Sciatic nerve (tissue), 2 donors: ENCODE results near the gene PPM1L. TPM values are rescaled to one million over a fixed set of nuclear protein-coding genes. Genes with fewer than 3 reads are reported as not detected.
A peak's percentile ranks its signal among the peaks of the same experiment; 100 is the strongest.

Source experiments
- ATAC-seq: fragments of 200-7000 bp; cut with Tn5 transposase; one replicate; pipeline ENCODE4 v1.9.1; 2020; ENCODE audit warnings: mild to moderate bottlenecking, moderate library complexity
- DNase-seq: peaks from one replicate; pipeline ENCODE4 v3.0.0-alpha.2; 2020; ENCODE audit warnings: low spot score
- intact Hi-C: fragments of 100-400 bp; cut with DNase I; formaldehyde crosslinking; loops from one replicate; pipeline ENCODE4 v1.14.2; 2022
- total RNA-seq: library from RNA; stranded (reverse); fragmentation: NEBNext Ultra II Directional; extraction: Animal tissue kit (Norgen Biotek cat#: 25700); gene quantifications from one replicate; pipeline ENCODE4 v1.2.1, GENCODE V29; 2021
- donor health status: DM: no; HTN: no; CAD: no.
- donor health status: DM: no; HTN: no; CAD: no.

Gene PPM1L
- total RNA-seq, 1 donor from 2014 or later: 10.0 TPM

GRCh38 chr3:160757233-160758106 is 1.4 kb downstream of the PPM1L start:
- ATAC-seq: no peak
- intact Hi-C loops: no loop called here
- DNase-seq: peak; percentile 54

DNA sequence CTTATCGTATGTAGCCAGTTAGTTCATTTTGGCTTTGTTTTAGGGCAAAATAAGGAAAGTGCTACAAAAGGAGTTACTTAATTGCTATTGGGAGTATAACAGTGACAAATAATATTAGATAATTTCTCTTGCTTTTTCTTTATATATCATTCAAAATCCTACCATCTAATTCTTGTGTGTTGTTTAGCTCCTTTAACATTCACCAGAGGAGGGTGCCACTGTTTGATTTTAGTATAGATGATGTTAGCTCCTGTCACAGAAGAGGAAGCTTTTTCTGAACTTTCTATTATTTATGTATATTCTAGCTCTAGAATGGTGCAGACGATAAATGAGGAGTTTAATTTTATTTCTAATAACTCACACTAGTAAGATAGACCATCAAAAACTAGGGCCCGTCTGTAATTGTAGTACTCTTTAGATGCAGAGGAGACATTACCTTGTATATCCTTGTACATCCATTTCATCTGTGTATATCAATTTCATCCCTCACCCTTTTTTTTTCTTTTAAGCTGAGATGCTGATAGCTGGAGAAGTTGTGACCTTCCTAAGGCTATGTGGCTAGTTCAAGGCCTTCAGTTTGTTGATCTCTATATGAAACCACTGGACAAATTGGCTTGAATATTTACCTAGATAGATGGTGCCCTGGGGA is 3.0 kb downstream of the PPM1L start:
- ATAC-seq: no peak

GRCh38 chr3:160763073-160763472 is 7.0 kb downstream of the PPM1L start:
- ATAC-seq: no peak
- DNase-seq: no peak
- intact Hi-C loops: no loop called here

More for the DNA sequence above, 3.0 kb downstream of the PPM1L start:
- no peak for DNase-seq
- intact Hi-C loops: no loop called here

GRCh38 chr3:160765211-160765610 is 9.2 kb downstream of the PPM1L start:
- DNase-seq: no peak
- no peak for ATAC-seq
- intact Hi-C loops: no loop called here

DNA sequence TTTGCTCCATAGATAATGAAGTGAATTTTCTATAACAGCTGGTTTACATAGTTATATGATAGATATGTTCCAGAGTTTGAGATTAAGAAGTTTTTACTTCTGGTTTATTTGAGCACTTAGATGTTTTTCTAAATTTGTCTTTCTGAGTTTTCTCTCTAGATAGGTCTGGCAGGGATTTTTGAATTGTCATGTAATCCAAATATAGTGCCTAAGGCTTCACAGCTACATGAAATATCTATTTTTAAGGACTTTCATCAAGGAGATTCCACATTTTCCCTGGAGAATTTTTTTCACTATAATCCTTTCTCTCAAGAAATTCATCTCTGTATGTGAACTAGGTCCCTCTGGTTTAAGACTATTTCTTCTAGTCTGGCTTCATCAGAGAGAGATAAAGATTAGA is 12.0 kb downstream of the PPM1L start:
- no peak for ATAC-seq

DNA sequence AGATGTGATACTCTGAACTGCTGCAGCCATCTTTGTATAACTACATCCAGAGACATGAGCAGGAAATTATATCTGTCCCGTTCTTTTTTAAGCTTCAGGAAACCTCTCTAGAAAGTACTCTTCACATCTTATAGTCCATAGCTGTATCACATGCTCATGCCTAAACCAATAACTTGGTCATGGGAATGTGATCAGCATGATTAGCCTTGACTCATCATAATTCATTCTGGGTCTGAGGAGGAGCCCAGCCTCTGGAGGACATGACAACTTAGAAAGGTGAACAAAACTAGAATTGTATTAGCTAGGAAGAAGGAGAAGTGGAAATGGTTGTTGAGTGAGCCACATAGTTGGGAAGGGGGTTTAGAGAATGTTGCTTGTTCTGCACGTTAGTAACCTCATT is 12.9 kb downstream of the PPM1L start:
- intact Hi-C loops: no loop called here
- DNase-seq (no peak), ATAC-seq (no peak)

More for the DNA sequence above, 12.0 kb downstream of the PPM1L start:
- no peak for DNase-seq
- intact Hi-C loops: no loop called here

DNA sequence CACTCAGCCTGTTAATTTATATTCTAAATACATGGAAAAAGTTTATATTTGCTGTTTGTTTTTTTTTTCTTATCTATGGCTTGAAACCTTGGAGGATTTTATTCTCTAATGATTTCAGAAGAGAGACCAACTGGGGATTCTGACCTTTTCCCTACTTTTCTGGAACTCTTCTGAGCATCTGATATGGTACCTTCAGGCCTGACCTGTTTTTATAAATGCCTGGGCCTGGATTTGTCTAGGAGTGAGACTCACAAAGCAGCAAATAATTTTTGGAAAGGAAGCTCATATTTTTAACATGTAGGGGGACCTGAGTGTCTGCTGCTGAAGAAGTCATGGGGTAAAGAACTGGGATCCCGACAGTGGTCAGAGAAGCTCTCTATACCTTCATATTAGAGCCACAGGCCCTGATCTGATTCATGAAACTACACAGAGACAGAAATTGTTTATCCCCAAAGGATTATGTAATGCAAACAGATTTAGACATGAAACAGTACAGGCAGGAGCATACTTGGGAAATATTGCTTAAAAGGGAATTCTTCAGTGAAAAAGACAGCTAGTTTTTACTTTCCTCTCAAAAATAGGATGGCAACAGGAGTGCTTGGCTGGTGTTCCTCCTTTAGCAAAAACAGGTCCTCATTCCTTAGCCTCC is 15.9 kb downstream of the PPM1L start:
- no peak for DNase-seq
- intact Hi-C loops: no loop called here

GRCh38 chr3:160773722-160774121 is 17.7 kb downstream of the PPM1L start:
- intact Hi-C loops: no loop called here
- no peak for ATAC-seq

More for the DNA sequence above, 15.9 kb downstream of the PPM1L start:
- no peak for ATAC-seq

GRCh38 chr3:160774172-160774571 is 18.1 kb downstream of the PPM1L start:
- DNase-seq: no peak
- no peak for ATAC-seq
- intact Hi-C loops: no loop called here

More at GRCh38 chr3:160773722-160774121, 17.7 kb downstream of the PPM1L start:
- DNase-seq: no peak

- peak; percentile 91 for ATAC-seq
These were observed 22.4 kb downstream of the PPM1L start for GRCh38 chr3:160778480-160778879.

DNA sequence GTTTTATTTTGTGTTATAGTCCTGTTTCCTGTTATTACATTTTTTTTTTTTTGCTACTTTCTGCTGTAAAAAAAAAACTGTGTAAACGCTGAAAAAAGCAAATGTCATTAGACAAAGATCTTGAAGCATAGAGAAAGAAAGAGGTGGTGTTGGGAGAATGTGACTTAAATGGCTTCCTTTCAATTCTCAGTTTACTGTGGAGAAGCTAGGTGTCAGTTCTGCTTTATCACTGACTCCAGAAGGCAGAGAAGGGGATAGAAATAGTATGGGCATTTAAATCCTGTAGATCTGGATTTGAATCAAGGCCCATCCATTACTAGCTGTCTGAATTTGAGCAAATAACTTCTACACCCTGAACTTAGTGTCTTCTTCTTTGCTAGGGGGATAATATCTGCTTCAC is 23.0 kb downstream of the PPM1L start:
- intact Hi-C loops: no loop called here
- DNase-seq (no peak), ATAC-seq (no peak)

More at GRCh38 chr3:160778480-160778879, 22.4 kb downstream of the PPM1L start:
- intact Hi-C loops: no loop called here
- DNase-seq: no peak

- ATAC-seq (peak; percentile 44), DNase-seq (no peak)
- intact Hi-C loops: no loop called here
These were observed 24.2 kb downstream of the PPM1L start for GRCh38 chr3:160780245-160780644.

DNA sequence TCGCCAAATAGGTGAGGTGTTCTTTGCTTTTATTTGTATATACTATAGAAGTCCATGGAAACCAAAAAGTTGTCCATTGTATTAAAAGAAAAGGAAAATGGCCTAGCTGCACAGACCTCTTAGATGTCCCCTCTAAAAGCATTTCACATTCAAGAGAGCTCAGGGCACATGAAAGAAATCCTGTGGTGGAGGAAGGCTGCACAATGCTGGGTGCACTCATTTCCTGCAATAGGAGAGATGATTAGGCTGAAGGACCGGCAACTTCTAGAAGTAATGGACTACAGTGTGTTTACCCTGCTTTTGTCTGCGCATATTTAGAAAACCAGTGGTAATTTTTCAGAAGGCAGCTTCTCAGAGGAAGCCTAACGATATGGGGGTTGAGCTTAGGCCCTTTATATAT is 25.4 kb downstream of the PPM1L start:
- intact Hi-C loops: no loop called here
- no peak for DNase-seq

DNA sequence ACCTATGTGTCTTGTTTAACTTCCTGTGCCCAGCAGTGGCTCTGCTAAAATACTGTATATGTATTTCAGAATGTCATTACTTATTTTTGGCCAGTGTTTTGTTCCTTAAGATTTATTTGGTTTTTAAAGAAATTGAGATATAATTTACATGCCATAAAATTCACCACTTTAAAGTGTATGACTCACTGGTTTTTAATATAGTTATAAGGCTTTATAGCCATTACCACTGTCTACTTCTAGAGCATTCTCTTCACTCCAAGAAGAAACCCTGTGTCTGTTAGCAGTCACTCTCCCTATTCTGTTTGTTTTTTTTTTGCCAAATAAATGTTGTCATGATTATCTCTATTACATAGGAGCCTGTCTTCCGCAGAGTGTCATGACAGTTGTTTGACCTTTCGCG is 25.8 kb downstream of the PPM1L start:
- ATAC-seq (no peak), DNase-seq (no peak)
- intact Hi-C loops: no loop called here

More for the DNA sequence above, 25.4 kb downstream of the PPM1L start:
- ATAC-seq: no peak

- intact Hi-C loops: no loop called here
- no peak for ATAC-seq
- DNase-seq: no peak
These were observed 28.8 kb downstream of the PPM1L start for GRCh38 chr3:160784853-160785252.

GRCh38 chr3:160790726-160791125 is 34.7 kb downstream of the PPM1L start:
- DNase-seq (no peak), ATAC-seq (no peak)
- intact Hi-C loops: no loop called here

- no peak for ATAC-seq
These were observed 36.5 kb downstream of the PPM1L start for GRCh38 chr3:160792540-160792939.

DNA sequence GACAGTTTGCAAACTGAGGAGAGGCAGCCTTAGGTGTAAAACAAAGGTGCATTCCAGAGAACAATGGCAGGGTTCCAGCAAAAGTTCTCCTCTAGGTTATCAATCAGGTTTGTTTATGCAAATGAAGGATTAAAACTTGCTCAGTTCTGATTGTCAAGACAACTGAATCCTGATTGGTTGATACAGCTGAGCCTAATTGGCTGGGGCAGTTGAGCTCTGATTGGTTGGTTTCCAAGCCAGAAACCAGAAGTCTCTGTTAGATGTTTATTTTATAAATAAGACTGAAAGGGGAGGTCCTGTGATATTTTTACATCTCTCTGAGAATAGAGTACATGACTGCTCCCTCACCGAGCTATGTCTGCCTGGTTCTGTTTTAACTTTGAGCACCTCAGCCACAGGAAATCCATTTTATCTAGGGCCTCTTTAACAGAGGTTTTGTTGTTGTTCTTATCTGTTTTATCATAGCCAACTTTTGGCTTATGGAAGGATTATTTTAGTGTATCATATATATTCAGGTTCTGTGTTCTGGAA is 37.8 kb downstream of the PPM1L start:
- intact Hi-C loops: no loop called here
- ATAC-seq: no peak
- no peak for DNase-seq

More at GRCh38 chr3:160792540-160792939, 36.5 kb downstream of the PPM1L start:
- intact Hi-C loops: no loop called here
- DNase-seq: no peak

GRCh38 chr3:160796089-160796812 is 40.2 kb downstream of the PPM1L start:
- DNase-seq (no peak), ATAC-seq (peak; percentile 85)
- intact Hi-C loops: no loop called here
